Measurements from ENCODE around the gene STX18.
A peak's percentile ranks its signal among the peaks of the same experiment; 100 is the strongest.

The STX18 gene

GRCh38 chr4:4504783-4505182 is 37.1 kb downstream of the STX18 start:
- Histone ChIP-seq H3K14ac (ENCODE audit: low read length) (no peak overlapping the region), H3K23ac (ENCODE audit: low read length) (no peak overlapping the region), H3K9me3 (ENCODE audit: insufficient read depth, low read depth, low read length) (no peaks in the 10 kb centered on the region), H3K79me2 (ENCODE audit: control insufficient read depth, insufficient read depth, low read length, poor library complexity) (no peaks in the 10 kb centered on the region), H3K27me3 (ENCODE audit: insufficient read depth, low read length) (no peaks in the 10 kb centered on the region), H3K36me3 (ENCODE audit: control insufficient read depth in 1 of 2, insufficient read depth in 2 of 2, low read length in 2 of 2) (no peaks in the 10 kb centered on the region), H3K9ac (ENCODE audit: low read length) (no peak overlapping the region), H3K79me1 (ENCODE audit: low read length) (peaks cover 2% of the 10 kb centered on the region), H2AFZ (ENCODE audit: insufficient read depth, low read length, poor library complexity) (no peak overlapping the region), H3K4me2 (ENCODE audit: low read length) (no peak overlapping the region), H4K8ac (ENCODE audit: low read depth, low read length) (no peak overlapping the region), H2BK12ac (ENCODE audit: low read length) (no peak overlapping the region), H3K18ac (ENCODE audit: low read length) (no peak overlapping the region), H4K12ac (ENCODE audit: low read depth, low read length) (no peak overlapping the region), H3K27ac (ENCODE audit: low read depth, low read length) (no peak overlapping the region), H2AK5ac (ENCODE audit: low read length) (no peak overlapping the region), H2BK5ac (ENCODE audit: low read depth, low read length, poor library complexity) (no peak overlapping the region), H3K4me1 (ENCODE audit: control insufficient read depth in 1 of 2, insufficient read depth in 2 of 2, low read length in 2 of 2) (peaks cover 0 to 3% of the 10 kb centered on the region in 2 experiments), H3K4me3 (ENCODE audit: low read depth, low read length) (no peak overlapping the region), H2BK120ac (ENCODE audit: insufficient read depth, low read length, poor library complexity) (no peak overlapping the region), H3K4ac (ENCODE audit: low read depth, low read length) (no peak overlapping the region), H4K91ac (ENCODE audit: low read depth, low read length) (no peak overlapping the region)
- DNase-seq: no peak
- no CpG with 5 or more reads among the region's 2 CpGs for WGBS (ENCODE audit: extremely low coverage, insufficient coverage, insufficient read length)

- Histone ChIP-seq H3K27me3 (ENCODE audit: insufficient read depth, low read length) (no peaks in the 10 kb centered on the region), H3K4me1 (ENCODE audit: control insufficient read depth in 1 of 2, insufficient read depth in 2 of 2, low read length in 2 of 2) (peaks cover 0 to 3% of the 10 kb centered on the region in 2 experiments), H3K36me3 (ENCODE audit: control insufficient read depth in 1 of 2, insufficient read depth in 2 of 2, low read length in 2 of 2) (no peaks in the 10 kb centered on the region), H3K14ac (ENCODE audit: low read length) (no peak overlapping the region), H3K9ac (ENCODE audit: low read length) (no peak overlapping the region), H2BK120ac (ENCODE audit: insufficient read depth, low read length, poor library complexity) (no peak overlapping the region), H2AFZ (ENCODE audit: insufficient read depth, low read length, poor library complexity) (no peak overlapping the region), H3K4me2 (ENCODE audit: low read length) (no peak overlapping the region), H3K79me1 (ENCODE audit: low read length) (peaks cover 2% of the 10 kb centered on the region), H3K79me2 (ENCODE audit: control insufficient read depth, insufficient read depth, low read length, poor library complexity) (no peaks in the 10 kb centered on the region), H2BK12ac (ENCODE audit: low read length) (peak overlapping the region; percentile 71), H4K8ac (ENCODE audit: low read depth, low read length) (no peak overlapping the region), H3K18ac (ENCODE audit: low read length) (no peak overlapping the region), H3K23ac (ENCODE audit: low read length) (no peak overlapping the region), H4K91ac (ENCODE audit: low read depth, low read length) (no peak overlapping the region), H3K4me3 (ENCODE audit: low read depth, low read length) (no peak overlapping the region), H3K9me3 (ENCODE audit: insufficient read depth, low read depth, low read length) (no peaks in the 10 kb centered on the region), H2AK5ac (ENCODE audit: low read length) (no peak overlapping the region), H4K12ac (ENCODE audit: low read depth, low read length) (peak overlapping the region; percentile 30), H3K27ac (ENCODE audit: low read depth, low read length) (no peak overlapping the region), H2BK5ac (ENCODE audit: low read depth, low read length, poor library complexity) (peak overlapping the region; percentile 13), H3K4ac (ENCODE audit: low read depth, low read length) (peak overlapping the region; percentile 27)
- DNase-seq: no peak
- WGBS (ENCODE audit: extremely low coverage, insufficient coverage, insufficient read length): no CpG with 5 or more reads among the region's 10 CpGs
Measured at GRCh38 chr4:4502694-4503311, 39.0 kb downstream of the STX18 start.

GRCh38 chr4:4501679-4502078 is 40.2 kb downstream of the STX18 start:
- Histone ChIP-seq H3K23ac (ENCODE audit: low read length) (no peak overlapping the region), H2AFZ (ENCODE audit: insufficient read depth, low read length, poor library complexity) (no peak overlapping the region), H4K8ac (ENCODE audit: low read depth, low read length) (no peak overlapping the region), H3K79me2 (ENCODE audit: control insufficient read depth, insufficient read depth, low read length, poor library complexity) (no peaks in the 10 kb centered on the region), H3K9ac (ENCODE audit: low read length) (no peak overlapping the region), H3K27me3 (ENCODE audit: insufficient read depth, low read length) (no peaks in the 10 kb centered on the region), H2BK120ac (ENCODE audit: insufficient read depth, low read length, poor library complexity) (no peak overlapping the region), H3K4me3 (ENCODE audit: low read depth, low read length) (no peak overlapping the region), H2AK5ac (ENCODE audit: low read length) (no peak overlapping the region), H3K27ac (ENCODE audit: low read depth, low read length) (no peak overlapping the region), H3K79me1 (ENCODE audit: low read length) (peaks cover 3% of the 10 kb centered on the region), H3K4me1 (ENCODE audit: control insufficient read depth in 1 of 2, insufficient read depth in 2 of 2, low read length in 2 of 2) (peaks cover 0 to 2% of the 10 kb centered on the region in 2 experiments), H3K4me2 (ENCODE audit: low read length) (no peak overlapping the region), H3K18ac (ENCODE audit: low read length) (no peak overlapping the region), H3K14ac (ENCODE audit: low read length) (no peak overlapping the region), H4K91ac (ENCODE audit: low read depth, low read length) (no peak overlapping the region), H2BK12ac (ENCODE audit: low read length) (no peak overlapping the region), H3K36me3 (ENCODE audit: control insufficient read depth in 1 of 2, insufficient read depth in 2 of 2, low read length in 2 of 2) (no peaks in the 10 kb centered on the region), H3K4ac (ENCODE audit: low read depth, low read length) (no peak overlapping the region), H3K9me3 (ENCODE audit: insufficient read depth, low read depth, low read length) (no peaks in the 10 kb centered on the region), H4K12ac (ENCODE audit: low read depth, low read length) (no peak overlapping the region), H2BK5ac (ENCODE audit: low read depth, low read length, poor library complexity) (no peak overlapping the region)
- no peak for DNase-seq
- WGBS (ENCODE audit: extremely low coverage, insufficient coverage, insufficient read length): no CpG with 5 or more reads among the region's 2 CpGs

GRCh38 chr4:4499438-4500123 is 42.3 kb downstream of the STX18 start:
- WGBS (ENCODE audit: extremely low coverage, insufficient coverage, insufficient read length): no CpG with 5 or more reads among the region's 4 CpGs
- Histone ChIP-seq H3K4ac (ENCODE audit: low read depth, low read length) (no peak overlapping the region), H2AK5ac (ENCODE audit: low read length) (peak overlapping the region; percentile 91), H3K27ac (ENCODE audit: low read depth, low read length) (no peak overlapping the region), H3K36me3 (ENCODE audit: control insufficient read depth in 1 of 2, insufficient read depth in 2 of 2, low read length in 2 of 2) (no peaks in the 10 kb centered on the region), H3K4me3 (ENCODE audit: low read depth, low read length) (no peak overlapping the region), H2AFZ (ENCODE audit: insufficient read depth, low read length, poor library complexity) (no peak overlapping the region), H3K4me2 (ENCODE audit: low read length) (no peak overlapping the region), H3K18ac (ENCODE audit: low read length) (no peak overlapping the region), H4K8ac (ENCODE audit: low read depth, low read length) (no peak overlapping the region), H3K79me2 (ENCODE audit: control insufficient read depth, insufficient read depth, low read length, poor library complexity) (peaks cover 4% of the 10 kb centered on the region), H2BK12ac (ENCODE audit: low read length) (no peak overlapping the region), H4K91ac (ENCODE audit: low read depth, low read length) (peak overlapping the region; percentile 57), H3K23ac (ENCODE audit: low read length) (no peak overlapping the region), H3K9me3 (ENCODE audit: insufficient read depth, low read depth, low read length) (no peaks in the 10 kb centered on the region), H3K9ac (ENCODE audit: low read length) (no peak overlapping the region), H3K27me3 (ENCODE audit: insufficient read depth, low read length) (no peaks in the 10 kb centered on the region), H3K14ac (ENCODE audit: low read length) (no peak overlapping the region), H3K79me1 (ENCODE audit: low read length) (peaks cover 10% of the 10 kb centered on the region), H4K12ac (ENCODE audit: low read depth, low read length) (no peak overlapping the region), H2BK5ac (ENCODE audit: low read depth, low read length, poor library complexity) (no peak overlapping the region), H2BK120ac (ENCODE audit: insufficient read depth, low read length, poor library complexity) (no peak overlapping the region), H3K4me1 (ENCODE audit: control insufficient read depth in 1 of 2, insufficient read depth in 2 of 2, low read length in 2 of 2) (peaks cover 6 to 8% of the 10 kb centered on the region in 2 experiments)
- DNase-seq: no peak

All from trophoblast cell (in vitro differentiated cells and primary cell).